Measurements from ENCODE around the gene PRICKLE1.

Gene PRICKLE1

DNA sequence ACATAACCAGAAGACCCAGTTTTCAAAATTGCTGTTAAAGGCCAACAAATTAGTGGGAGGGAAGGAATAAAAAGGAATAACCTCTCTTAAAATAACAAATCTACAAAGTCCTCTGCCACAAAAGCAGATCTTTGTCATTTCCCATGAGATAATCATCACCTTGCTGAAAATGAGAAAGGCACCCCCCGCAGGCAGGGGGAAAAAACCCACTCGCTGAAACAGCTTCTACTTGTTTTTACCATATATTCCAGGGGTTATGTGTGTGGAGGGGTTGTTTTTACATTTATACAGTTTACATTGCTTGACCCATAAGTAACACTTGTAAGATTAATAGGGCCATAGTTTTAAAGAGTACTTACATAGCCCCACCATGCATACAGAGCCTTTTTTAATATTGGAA lies 131.0 kb downstream of the PRICKLE1 start:
- DNase-seq (ENCODE audit: low read depth in 1 of 2, low spot score in 1 of 2): no peak

GRCh38 chr12:42450248-42450647 lies 139.3 kb downstream of the PRICKLE1 start:
- DNase-seq (ENCODE audit: low read depth in 1 of 2, low spot score in 1 of 2): no peak

DNA sequence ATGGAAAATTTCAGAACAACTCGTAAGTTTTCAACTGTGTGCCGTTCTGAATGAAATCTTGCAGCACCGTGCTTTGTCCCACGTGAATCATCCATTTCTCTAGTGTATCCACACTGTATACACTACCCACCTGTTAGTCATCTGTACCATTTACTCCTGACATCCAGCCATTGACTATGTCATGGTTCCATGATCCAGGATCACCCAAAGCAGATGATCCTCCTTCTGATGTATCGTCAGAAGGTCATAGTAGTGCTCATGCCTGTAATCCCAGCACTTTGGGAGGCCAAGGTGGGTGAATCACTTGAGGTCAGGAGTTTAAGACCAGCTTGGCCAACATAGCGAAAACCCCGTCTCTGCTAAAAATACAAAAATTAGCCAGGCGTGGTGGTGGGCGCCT lies 140.7 kb downstream of the PRICKLE1 start:
- no peak for DNase-seq (ENCODE audit: low read depth in 1 of 2, low spot score in 1 of 2)

DNA sequence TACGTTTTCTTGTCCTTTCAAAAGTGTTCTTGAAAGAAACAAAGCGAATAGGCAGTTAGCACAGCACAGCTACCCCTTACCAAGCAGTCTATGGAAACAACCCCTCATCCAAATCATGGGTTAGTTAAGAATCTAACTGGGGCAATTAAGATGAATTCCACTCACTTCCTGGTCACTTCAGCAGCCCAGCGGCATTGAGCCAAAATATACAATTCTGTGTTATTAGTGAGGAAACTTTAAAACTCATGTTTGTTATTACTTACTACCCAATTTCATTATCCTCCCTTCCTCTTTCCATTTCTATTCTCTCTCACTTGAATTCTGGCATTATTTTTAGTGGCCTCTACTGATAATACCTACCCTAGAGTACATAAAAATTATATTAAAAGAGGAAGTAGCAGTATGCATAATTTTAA lies 142.2 kb downstream of the PRICKLE1 start:
- DNase-seq (ENCODE audit: low read depth in 1 of 2, low spot score in 1 of 2): no peak

GRCh38 chr12:42446761-42447160 lies 142.8 kb downstream of the PRICKLE1 start:
- DNase-seq (ENCODE audit: low read depth in 1 of 2, low spot score in 1 of 2): no peak

GRCh38 chr12:42445891-42446290 lies 143.7 kb downstream of the PRICKLE1 start:
- no peak for DNase-seq (ENCODE audit: low read depth in 1 of 2, low spot score in 1 of 2)

DNA sequence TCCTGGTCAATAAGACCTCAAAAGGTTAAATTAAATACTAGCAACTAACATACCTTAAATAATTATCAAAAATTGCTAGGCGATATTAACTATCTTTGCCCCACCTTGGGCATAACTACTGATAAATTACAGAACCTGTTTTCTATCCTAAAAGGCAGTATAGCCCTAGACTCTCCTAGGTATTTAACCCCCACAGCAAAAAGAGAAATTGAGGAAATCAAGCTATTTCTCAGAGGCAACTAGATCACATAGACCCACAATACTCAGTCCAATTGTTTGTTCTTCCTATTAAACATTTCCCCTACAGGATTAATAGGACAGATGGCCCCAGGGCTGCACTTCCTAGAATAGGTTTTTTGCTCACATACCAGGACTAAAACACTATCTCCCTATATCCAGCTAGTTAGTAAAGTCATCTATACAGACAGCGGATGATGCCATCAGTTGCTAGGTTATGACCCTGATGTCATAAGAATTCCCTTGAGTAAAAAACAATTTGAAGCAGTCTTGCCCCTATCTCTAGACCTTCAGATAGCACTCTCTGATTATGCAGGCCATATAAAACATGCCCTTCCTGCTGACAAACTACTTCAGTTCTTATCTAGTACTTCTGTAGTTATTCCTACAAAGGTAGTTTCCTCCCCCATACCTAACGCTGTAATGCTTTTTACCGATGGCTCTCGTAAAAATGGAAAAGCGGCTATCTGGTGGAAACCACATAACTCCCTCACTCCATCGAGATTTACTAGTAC lies 145.2 kb downstream of the PRICKLE1 start:
- no peak for DNase-seq (ENCODE audit: low read depth in 1 of 2, low spot score in 1 of 2)

- DNase-seq (ENCODE audit: low read depth in 1 of 2, low spot score in 1 of 2): no peak
Observed at GRCh38 chr12:42442888-42443287, 146.7 kb downstream of the PRICKLE1 start.

DNA sequence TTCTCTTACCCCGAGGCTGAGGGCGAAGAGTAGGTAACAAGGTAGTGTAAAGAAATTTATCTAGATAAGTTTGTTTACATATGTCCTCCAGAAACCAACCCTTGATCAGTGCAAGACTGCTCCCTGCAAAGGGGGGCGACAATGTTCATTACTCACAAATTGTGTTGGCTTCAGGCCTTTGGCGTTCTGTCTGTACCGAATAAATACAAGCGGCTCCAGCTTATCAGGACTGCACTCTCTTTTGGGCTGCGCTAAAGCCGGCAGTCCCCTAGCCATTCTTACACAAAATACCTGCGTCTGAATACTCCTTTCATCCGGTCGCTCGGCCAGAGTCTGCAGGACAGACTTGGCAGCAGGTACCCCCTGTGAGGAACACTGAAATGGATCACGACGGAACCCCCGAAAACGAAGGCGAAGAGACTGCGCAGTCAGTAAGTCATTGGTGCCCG lies 147.2 kb downstream of the PRICKLE1 start:
- DNase-seq (ENCODE audit: low read depth in 1 of 2, low spot score in 1 of 2): no peak

- DNase-seq (ENCODE audit: low read depth in 1 of 2, low spot score in 1 of 2): no peak
Observed at GRCh38 chr12:42440608-42441007, 148.9 kb downstream of the PRICKLE1 start.

- no peak for DNase-seq (ENCODE audit: low read depth in 1 of 2, low spot score in 1 of 2)
Observed at GRCh38 chr12:42432517-42433140, 156.9 kb downstream of the PRICKLE1 start.

- no peak for DNase-seq (ENCODE audit: low read depth in 1 of 2, low spot score in 1 of 2)
Observed at GRCh38 chr12:42428850-42429249, 160.7 kb downstream of the PRICKLE1 start.

- no peak for DNase-seq (ENCODE audit: low read depth in 1 of 2, low spot score in 1 of 2)
Observed at GRCh38 chr12:42426746-42427145, 162.8 kb downstream of the PRICKLE1 start.

GRCh38 chr12:42422785-42423184 lies 166.8 kb downstream of the PRICKLE1 start:
- no peak for DNase-seq (ENCODE audit: low read depth in 1 of 2, low spot score in 1 of 2)

- no peak for DNase-seq (ENCODE audit: low read depth in 1 of 2, low spot score in 1 of 2)
Observed at GRCh38 chr12:42421844-42422779, 167.4 kb downstream of the PRICKLE1 start.

GRCh38 chr12:42420395-42420794 lies 169.2 kb downstream of the PRICKLE1 start:
- no peak for DNase-seq (ENCODE audit: low read depth in 1 of 2, low spot score in 1 of 2)

DNA sequence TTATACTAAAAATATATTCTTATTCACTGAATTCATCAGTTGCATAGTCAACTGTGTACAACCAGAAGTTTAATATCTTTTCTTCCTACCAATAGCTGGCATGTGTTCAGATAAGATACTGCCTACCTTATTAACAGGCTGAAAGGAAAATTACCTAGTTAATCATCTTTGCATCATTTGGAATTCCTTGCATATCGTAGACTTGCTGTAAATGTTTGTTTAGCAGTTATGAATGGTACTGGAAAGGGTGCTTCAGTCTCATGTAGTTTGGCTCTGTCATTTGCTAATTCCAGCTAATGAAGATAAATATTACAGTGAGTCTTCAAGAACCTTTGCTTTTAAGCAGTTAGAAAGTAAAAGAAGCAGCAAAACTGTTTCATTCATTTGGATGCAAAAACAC lies 179.2 kb downstream of the PRICKLE1 start:
- no peak for DNase-seq (ENCODE audit: low read depth in 1 of 2, low spot score in 1 of 2)

DNA sequence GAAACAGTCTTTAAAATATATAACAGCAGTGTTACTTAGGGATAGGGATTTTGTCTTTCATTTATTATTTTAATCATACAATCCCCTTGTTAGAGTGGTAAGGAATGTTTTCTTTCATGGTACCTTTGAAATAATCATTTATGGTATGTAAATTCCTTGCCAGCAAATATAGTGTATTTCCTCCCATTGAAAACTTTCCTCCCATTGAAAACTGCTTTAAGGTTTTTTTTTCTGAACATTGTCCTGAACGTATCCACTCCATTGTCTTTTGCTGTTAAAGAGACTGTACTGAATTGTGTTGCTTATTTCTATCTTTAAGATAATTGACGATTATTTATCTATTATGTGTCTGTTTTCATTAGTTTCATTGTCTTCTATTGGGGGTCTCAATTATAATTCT lies 180.1 kb downstream of the PRICKLE1 start:
- DNase-seq (ENCODE audit: low read depth in 1 of 2, low spot score in 1 of 2): no peak

DNA sequence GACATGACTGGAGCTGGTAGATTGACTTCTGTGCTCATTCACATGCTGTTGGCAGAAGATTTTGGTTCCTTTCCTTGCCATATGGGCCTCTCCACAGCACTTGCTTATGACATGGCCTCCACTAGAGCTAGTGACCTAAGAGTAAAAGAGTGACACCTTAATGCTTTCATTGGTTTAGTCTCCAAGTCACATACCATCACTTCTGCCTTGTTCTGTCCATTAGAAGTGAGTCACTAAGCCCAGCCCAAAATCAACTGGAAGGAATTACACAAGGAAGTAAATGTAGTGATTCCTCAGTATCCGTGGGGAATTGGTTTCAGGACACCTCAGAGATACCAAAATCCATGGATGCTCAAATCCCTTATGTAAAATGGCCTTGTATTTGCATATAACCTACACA lies 182.2 kb downstream of the PRICKLE1 start:
- no peak for DNase-seq (ENCODE audit: low read depth in 1 of 2, low spot score in 1 of 2)

All from activated T-helper 1 cell treated with anti-CD3 and anti-CD28 coated beads, Interleukin-2, amount 50 U/mL, for 16 hours (primary cell).